Measurements from ENCODE around the gene COG6. TPM values are rescaled to one million over a fixed set of nuclear protein-coding genes. Genes with fewer than 3 reads are reported as not detected.

Gene COG6
- total and polyA plus RNA-seq, 10 of the 15 experiments (the other 5 are each of a cell fraction or from before 2014, with no cell fraction given): 4.5 to 29.8 (median 12.6) TPM

- Histone ChIP-seq H3K27ac (ENCODE audit: control insufficient read depth, insufficient read depth) (no peak overlapping the region), H3K36me3 (ENCODE audit: control insufficient read depth in 2 of 2, insufficient read depth in 2 of 2, low read length in 1 of 2) (no peaks in the 10 kb centered on the region), H3K9me3 (replicated peaks; ENCODE audit: control insufficient read depth, insufficient read depth, low read length) (no peaks in the 10 kb centered on the region; the same call in 2 of the 3 replicates), H3K79me2 (ENCODE audit: control insufficient read depth, insufficient read depth, low read length) (no peaks in the 10 kb centered on the region), H4K20me1 (ENCODE audit: control insufficient read depth, insufficient read depth) (no peaks in the 10 kb centered on the region), H3K4me1 (ENCODE audit: control insufficient read depth, insufficient read depth, low read length) (no peaks in the 10 kb centered on the region), H3K4me2 (ENCODE audit: control insufficient read depth, insufficient read depth) (no peak overlapping the region), H3K27me3 (replicated peaks in 1 of 2; ENCODE audit: control insufficient read depth in 2 of 2, insufficient read depth in 2 of 2, low read length in 1 of 2) (no peaks in the 10 kb centered on the region), H2AFZ (ENCODE audit: control insufficient read depth, low read depth, low read length) (no peak overlapping the region), H3K4me3 (no peak overlapping the region), H3K9ac (ENCODE audit: control insufficient read depth, insufficient read depth, low read length) (no peak overlapping the region)
- ChIA-PET RAD21 (ENCODE audit: unreplicated experiment) (no interaction called here), SMC1A (ENCODE audit: uncharacterized antibody, unreplicated experiment) (no interaction called here), CTCF (interaction anchor here (1.1 kb wide), 1 partner anchor 16 kb away, joined by 4 read pairs; no protein-coding TSS in a partner anchor), POLR2A (no interaction called here)
- intact Hi-C loops (cut with micrococcal nuclease; ENCODE audit: unreplicated experiment) (no loop called here), in situ Hi-C loops (cut with MboI) (no loop called here)
- FAIRE-seq (no peak), ATAC-seq (no peak), DNase-seq (ENCODE audit: low read depth, low spot score) (no peak)
- TF ChIP-seq ZZZ3 (IDR thresholded peaks at IDR 0.05; ENCODE audit: control insufficient read depth, insufficient read length, low read depth) (no peak), ZBED1 (IDR thresholded peaks at IDR 0.05; ENCODE audit: borderline replicate concordance) (no peak), HDAC6 (IDR thresholded peaks at IDR 0.05; ENCODE audit: unreplicated experiment) (no peak), PML (IDR thresholded peaks at IDR 0.05; ENCODE audit: low read length) (no peak), CEBPB (IDR thresholded peaks at IDR 0.05; ENCODE audit: borderline replicate concordance in 1 of 2, low read depth in 2 of 2, low read length in 2 of 2) (no peak), TCF12 (IDR thresholded peaks at IDR 0.05; ENCODE audit: low read depth, low read length) (no peak), FOXM1 (IDR thresholded peaks at IDR 0.05; ENCODE audit: low read depth, low read length) (no peak), SIN3A (IDR thresholded peaks at IDR 0.05; ENCODE audit: low read depth, low read length) (no peak), POLR2AphosphoS2 (IDR thresholded peaks at IDR 0.05; ENCODE audit: low read depth, low read length) (no peak), EP300 (IDR thresholded peaks at IDR 0.05; ENCODE audit: borderline replicate concordance in 1 of 2, control insufficient read depth in 1 of 2, low read depth in 2 of 2, low read length in 2 of 2) (no peak), E2F4 (IDR thresholded peaks at IDR 0.05; ENCODE audit: low read depth, low read length) (no peak), TCF3 (IDR thresholded peaks at IDR 0.05; ENCODE audit: borderline replicate concordance, insufficient read depth, low read depth, low read length) (no peak), YBX1 (IDR thresholded peaks at IDR 0.05) (no peak), SRF (IDR thresholded peaks at IDR 0.05; ENCODE audit: low read depth in 2 of 2, low read length in 2 of 2) (no peak), MLLT1 (IDR thresholded peaks at IDR 0.05) (no peak), PKNOX1 (IDR thresholded peaks at IDR 0.05) (no peak), JUNB (IDR thresholded peaks at IDR 0.05) (no peak), ZSCAN29 (IDR thresholded peaks at IDR 0.05) (no peak)
- BruUV-seq (replicated peaks): no TSS peak
Measured at GRCh38 chr13:39632994-39633393, 22.5 kb upstream of the COG6 start.

All from GM12878 (cell line).